K562 (cell line): ENCODE data around the gene TNFSF9. TPM values are rescaled to one million over a fixed set of nuclear protein-coding genes. Genes with fewer than 3 reads are reported as not detected.
A peak's percentile ranks its signal among the peaks of the same experiment; 100 is the strongest.

Source experiments
- ESRRA ChIP-seq: fragments of 450-650 bp; IDR thresholded peaks from 2 replicates; pipeline ENCODE4 v1.6.1; 2014; ENCODE audit warnings: low read depth, mild to moderate bottlenecking, moderate library complexity, borderline replicate concordance
- GTF2F1 ChIP-seq: IDR thresholded peaks from 2 replicates; pipeline ENCODE4 v1.6.1; 2011; ENCODE audit warnings: low read depth, low read length, improper control_type of control experiment
- IRF9 ChIP-seq: fragments of 450-650 bp; IDR thresholded peaks from 2 replicates; pipeline ENCODE4 v1.6.1; 2016; ENCODE audit warnings: missing biosample characterization, missing genetic modification characterization
- KHSRP ChIP-seq: fragments of 450-650 bp; IDR thresholded peaks from 2 replicates; pipeline ENCODE4 v1.6.1; 2017
- POU5F1 ChIP-seq: fragments of 150-350 bp; IDR thresholded peaks from 2 replicates; pipeline ENCODE4 v1.6.1; 2014; ENCODE audit warnings: borderline replicate concordance, low read length, low read depth, mild to moderate bottlenecking; ENCODE audit not compliant: partially characterized antibody
- PREB ChIP-seq: sonication (generic); formaldehyde crosslinking; IDR thresholded peaks from 2 replicates; pipeline ENCODE4 v1.8.1; 2023; ENCODE audit warnings: mild to moderate bottlenecking, missing genetic modification reagents
- TAF1 ChIP-seq: IDR thresholded peaks from 2 replicates; pipeline ENCODE4 v1.6.1; 2011; ENCODE audit warnings: mild to moderate bottlenecking, low read length, moderate library complexity; ENCODE audit not compliant: insufficient read depth, control insufficient read depth, severe bottlenecking; ENCODE audit errors: extremely low read depth
- TAL1 ChIP-seq: fragments of 450-650 bp; IDR thresholded peaks from 2 replicates; pipeline ENCODE4 v1.6.1; 2016; ENCODE audit warnings: mild to moderate bottlenecking
- THRAP3 ChIP-seq: fragments of 450-650 bp; IDR thresholded peaks from 2 replicates; pipeline ENCODE4 v1.6.1; 2016; ENCODE audit warnings: mild to moderate bottlenecking, inconsistent platforms, borderline replicate concordance
- ZBTB8A ChIP-seq: fragments of 450-650 bp; IDR thresholded peaks from 2 replicates; pipeline ENCODE4 v1.6.1; 2018; ENCODE audit warnings: mild to moderate bottlenecking, moderate library complexity; ENCODE audit not compliant: partially characterized antibody
- ZNF274 ChIP-seq: IDR thresholded peaks from 2 replicates; pipeline ENCODE4 v1.6.1; 2011; ENCODE audit warnings: low read depth, mild to moderate bottlenecking, low read length, moderate library complexity, borderline replicate concordance
- ZNF592 ChIP-seq: fragments of 450-650 bp; IDR thresholded peaks from 2 replicates; pipeline ENCODE4 v1.6.1; 2017; ENCODE audit warnings: antibody characterized with exemption, mild to moderate bottlenecking
- ZNF740 ChIP-seq, 3 experiments: fragments of 200-800 bp in 1 of 3; sonication (Bioruptor generic) in 1 of 3; sonication (generic) in 1 of 3; formaldehyde crosslinking in 1 of 3; IDR thresholded peaks; 2 replicates each; pipeline versions ENCODE4 v1.6.1 to v1.8.0; 2016 to 2022; ENCODE audit warnings: mild to moderate bottlenecking in 2 of 3, missing compliant biosample characterization in 2 of 3, missing genetic modification characterization in 2 of 3, missing genetic modification reagents in 1 of 3
- ZNF778 ChIP-seq: fragments of 450-650 bp; formaldehyde crosslinking; IDR thresholded peaks from 2 replicates; pipeline ENCODE4 v1.4.0; 2020; ENCODE audit warnings: mild to moderate bottlenecking, moderate library complexity
- polyA plus RNA-seq, 8 experiments: library from polyadenylated mRNA; depleted of rRNA in 4 of 8; stranded (reverse) in 5 of 8; unstranded in 3 of 8; fragments of >200 nt; fragmentation: Nextera tagmentation in 2 of 8; fragmentation: Illumina TruSeq in 1 of 8; extraction: Ambion mirVana in 2 of 8; extraction: Trizol in 1 of 8; gene quantifications; 2 replicates each; pipeline versions ENCODE4 v1.2.1 to v1.2.3, GENCODE V29; 2011 to 2014; ENCODE audit warnings: inconsistent platforms in 1 of 8, missing spikeins in 1 of 8
- total RNA-seq, 7 experiments: library from RNA; depleted of rRNA in 6 of 7; stranded (reverse); fragments of >200 nt in 6 of 7; fragmentation: Illumina TruSeq in 2 of 7; extraction: Trizol in 2 of 7; gene quantifications; 2 replicates each; pipeline versions ENCODE4 v1.2.1 to v1.2.3, GENCODE V29; 2011 to 2021; ENCODE audit warnings: low replicate concordance in 1 of 7
- TF ChIP-seq, protein P1 (sequence below): fragments of 250-450 bp; sonication (Bioruptor Pico); IDR thresholded peaks from 2 replicates; pipeline ENCODE4 v1.4.0; 2020; ENCODE audit warnings: mild to moderate bottlenecking
- TF ChIP-seq, protein P2 (sequence below): sonication (generic); formaldehyde crosslinking; IDR thresholded peaks from 2 replicates; pipeline ENCODE4 v1.8.0; 2022; ENCODE audit warnings: mild to moderate bottlenecking, low read depth, missing genetic modification reagents

The TNFSF9 gene
- total and polyA plus RNA-seq, 9 of the 15 experiments (the other 6 are each of a cell fraction or from before 2014, with no cell fraction given), result 1.4 to 17.9 (median 6.5) TPM

GRCh38 chr19:6531163-6531955 lies 533 bp downstream of the TNFSF9 start (continued):
- TF ChIP-seq PREB (no peak; the same call in 1 of the 2 replicates), TAF1 (no peak), POU5F1 (no peak), GTF2F1 (no peak), ZNF592 (no peak; the same call in 1 of the 2 replicates), ZBTB8A (no peak), THRAP3 (no peak), KHSRP (no peak), TAL1 (no peak), ZNF274 (no peak), ZNF778 (no peak), IRF9 (no peak), ZNF740 (CRISPR knock-in tag; IDR thresholded peaks at IDR 0.05) (peak; percentile 47; the same call in 1 of the 2 replicates), ZNF740 (tag; IDR thresholded peaks at IDR 0.05) (no peak), ESRRA (no peak)
- TF ChIP-seq, protein P1, sequence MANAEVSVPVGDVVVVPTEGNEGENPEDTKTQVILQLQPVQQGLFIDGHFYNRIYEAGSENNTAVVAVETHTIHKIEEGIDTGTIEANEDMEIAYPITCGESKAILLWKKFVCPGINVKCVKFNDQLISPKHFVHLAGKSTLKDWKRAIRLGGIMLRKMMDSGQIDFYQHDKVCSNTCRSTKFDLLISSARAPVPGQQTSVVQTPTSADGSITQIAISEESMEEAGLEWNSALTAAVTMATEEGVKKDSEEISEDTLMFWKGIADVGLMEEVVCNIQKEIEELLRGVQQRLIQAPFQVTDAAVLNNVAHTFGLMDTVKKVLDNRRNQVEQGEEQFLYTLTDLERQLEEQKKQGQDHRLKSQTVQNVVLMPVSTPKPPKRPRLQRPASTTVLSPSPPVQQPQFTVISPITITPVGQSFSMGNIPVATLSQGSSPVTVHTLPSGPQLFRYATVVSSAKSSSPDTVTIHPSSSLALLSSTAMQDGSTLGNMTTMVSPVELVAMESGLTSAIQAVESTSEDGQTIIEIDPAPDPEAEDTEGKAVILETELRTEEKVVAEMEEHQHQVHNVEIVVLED (CRISPR knock-in tag), result no peak
- TF ChIP-seq, protein P2, sequence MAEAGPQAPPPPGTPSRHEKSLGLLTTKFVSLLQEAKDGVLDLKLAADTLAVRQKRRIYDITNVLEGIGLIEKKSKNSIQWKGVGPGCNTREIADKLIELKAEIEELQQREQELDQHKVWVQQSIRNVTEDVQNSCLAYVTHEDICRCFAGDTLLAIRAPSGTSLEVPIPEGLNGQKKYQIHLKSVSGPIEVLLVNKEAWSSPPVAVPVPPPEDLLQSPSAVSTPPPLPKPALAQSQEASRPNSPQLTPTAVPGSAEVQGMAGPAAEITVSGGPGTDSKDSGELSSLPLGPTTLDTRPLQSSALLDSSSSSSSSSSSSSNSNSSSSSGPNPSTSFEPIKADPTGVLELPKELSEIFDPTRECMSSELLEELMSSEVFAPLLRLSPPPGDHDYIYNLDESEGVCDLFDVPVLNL (CRISPR knock-in tag), result no peak
